ENCODE results near the gene SOCS6.

The SOCS6 gene

GRCh38 chr18:70371908-70372307 is 83.1 kb downstream of the SOCS6 start:
- Histone ChIP-seq H3K4me3 (no peak overlapping the region), H3K36me3 (no peaks in the 10 kb centered on the region), H3K9me3 (no peaks in the 10 kb centered on the region), H3K27ac (no peak overlapping the region), H3K4me1 (peaks cover 0 to 3% (median 0%) of the 10 kb centered on the region in 4 donors), H3K27me3 (no peaks in the 10 kb centered on the region)
- TF ChIP-seq CTCF (IDR thresholded peaks at IDR 0.05): no peak
- DNase-seq: no peak
- intact Hi-C loops (cut with DNase I; ENCODE audit: low total_unique reads): no loop called here

GRCh38 chr18:70372450-70373041 is 83.7 kb downstream of the SOCS6 start:
- Histone ChIP-seq H3K27ac (no peak overlapping the region), H3K9me3 (no peaks in the 10 kb centered on the region), H3K4me3 (no peak overlapping the region), H3K36me3 (no peaks in the 10 kb centered on the region), H3K4me1 (peaks cover 0 to 3% (median 0%) of the 10 kb centered on the region in 4 donors), H3K27me3 (no peaks in the 10 kb centered on the region)
- DNase-seq: no peak
- intact Hi-C loops (cut with DNase I; ENCODE audit: low total_unique reads): no loop called here
- TF ChIP-seq CTCF (IDR thresholded peaks at IDR 0.05): no peak

GRCh38 chr18:70373042-70373519 is 84.2 kb downstream of the SOCS6 start:
- no peak overlapping the region for H3K4me3 ChIP-seq
- peaks cover 0 to 3% (median 0%) of the 10 kb centered on the region in 4 donors for H3K4me1 ChIP-seq
- intact Hi-C loops (cut with DNase I; ENCODE audit: low total_unique reads): no loop called here
- no peak for DNase-seq
- no peaks in the 10 kb centered on the region for H3K9me3 ChIP-seq
- H3K27me3 ChIP-seq: no peaks in the 10 kb centered on the region
- H3K27ac ChIP-seq: no peak overlapping the region
- no peaks in the 10 kb centered on the region for H3K36me3 ChIP-seq
- TF ChIP-seq CTCF (IDR thresholded peaks at IDR 0.05): no peak

GRCh38 chr18:70374154-70374553 is 85.3 kb downstream of the SOCS6 start:
- Histone ChIP-seq H3K27ac (no peak overlapping the region), H3K4me3 (no peak overlapping the region), H3K9me3 (no peaks in the 10 kb centered on the region), H3K27me3 (no peaks in the 10 kb centered on the region), H3K36me3 (no peaks in the 10 kb centered on the region), H3K4me1 (peaks cover 0 to 3% (median 0%) of the 10 kb centered on the region in 4 donors)
- intact Hi-C loops (cut with DNase I; ENCODE audit: low total_unique reads): no loop called here
- DNase-seq: no peak
- TF ChIP-seq CTCF (IDR thresholded peaks at IDR 0.05): no peak

- no peak for TF ChIP-seq CTCF (IDR thresholded peaks at IDR 0.05)
- Histone ChIP-seq H3K9me3 (no peaks in the 10 kb centered on the region), H3K4me1 (peaks cover 0 to 3% (median 0%) of the 10 kb centered on the region in 4 donors), H3K4me3 (no peak overlapping the region), H3K27ac (no peak overlapping the region), H3K27me3 (no peaks in the 10 kb centered on the region), H3K36me3 (no peaks in the 10 kb centered on the region)
- DNase-seq: no peak
- intact Hi-C loops (cut with DNase I; ENCODE audit: low total_unique reads): no loop called here
Measured at GRCh38 chr18:70376137-70376913, 87.5 kb downstream of the SOCS6 start.

Measured in tibial artery (tissue), 4 donors.